Measurements from ENCODE around the gene GHDC. TPM values are rescaled to one million over a fixed set of nuclear protein-coding genes. Genes with fewer than 3 reads are reported as not detected.

GHDC gene
- total and polyA plus RNA-seq, 9 donors: 9.2 to 40.1 (median 30.4) TPM

DNA sequence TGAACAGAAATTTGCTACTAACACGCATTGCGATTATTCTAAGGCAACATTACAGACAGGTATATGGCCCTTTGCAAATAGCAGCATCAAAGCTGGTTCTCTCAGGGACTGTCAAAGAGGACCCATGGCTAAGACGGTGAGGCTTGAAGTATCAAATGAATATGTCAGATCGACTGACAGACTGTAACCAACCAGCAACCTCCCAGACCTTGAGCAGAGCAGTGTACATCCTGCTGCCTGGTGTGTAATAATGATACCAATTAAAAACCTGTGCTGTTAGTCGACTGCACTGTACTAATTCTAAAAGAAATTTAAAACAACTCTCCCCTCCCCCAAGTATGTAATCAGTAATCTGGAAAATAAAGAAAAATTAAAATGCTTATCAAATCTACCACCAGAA lies 35.9 kb upstream of the GHDC start:
- no peaks in the 10 kb centered on the region for H3K36me3 ChIP-seq
- H3K27me3 ChIP-seq: no peaks in the 10 kb centered on the region
- WGBS, 3 donors: 70 to 77% (median 75%) methylated on average over 5 of the region's 5 CpGs
- intact Hi-C loops (cut with DNase I): no loop called here
- peaks cover 16% of the 10 kb centered on the region for H3K4me1 ChIP-seq (ENCODE audit: insufficient read depth)
- DNase-seq: no peak
- no peak overlapping the region for H3K4me3 ChIP-seq
- H3K9me3 ChIP-seq: no peaks in the 10 kb centered on the region
- H3K27ac ChIP-seq: no peak overlapping the region
- TF ChIP-seq, protein P1, sequence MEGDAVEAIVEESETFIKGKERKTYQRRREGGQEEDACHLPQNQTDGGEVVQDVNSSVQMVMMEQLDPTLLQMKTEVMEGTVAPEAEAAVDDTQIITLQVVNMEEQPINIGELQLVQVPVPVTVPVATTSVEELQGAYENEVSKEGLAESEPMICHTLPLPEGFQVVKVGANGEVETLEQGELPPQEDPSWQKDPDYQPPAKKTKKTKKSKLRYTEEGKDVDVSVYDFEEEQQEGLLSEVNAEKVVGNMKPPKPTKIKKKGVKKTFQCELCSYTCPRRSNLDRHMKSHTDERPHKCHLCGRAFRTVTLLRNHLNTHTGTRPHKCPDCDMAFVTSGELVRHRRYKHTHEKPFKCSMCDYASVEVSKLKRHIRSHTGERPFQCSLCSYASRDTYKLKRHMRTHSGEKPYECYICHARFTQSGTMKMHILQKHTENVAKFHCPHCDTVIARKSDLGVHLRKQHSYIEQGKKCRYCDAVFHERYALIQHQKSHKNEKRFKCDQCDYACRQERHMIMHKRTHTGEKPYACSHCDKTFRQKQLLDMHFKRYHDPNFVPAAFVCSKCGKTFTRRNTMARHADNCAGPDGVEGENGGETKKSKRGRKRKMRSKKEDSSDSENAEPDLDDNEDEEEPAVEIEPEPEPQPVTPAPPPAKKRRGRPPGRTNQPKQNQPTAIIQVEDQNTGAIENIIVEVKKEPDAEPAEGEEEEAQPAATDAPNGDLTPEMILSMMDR (IDR thresholded peaks at IDR 0.05): no peak
- no peak for TF ChIP-seq POLR2A (IDR thresholded peaks at IDR 0.05)
- no peak for TF ChIP-seq EP300 (IDR thresholded peaks at IDR 0.05)

DNA sequence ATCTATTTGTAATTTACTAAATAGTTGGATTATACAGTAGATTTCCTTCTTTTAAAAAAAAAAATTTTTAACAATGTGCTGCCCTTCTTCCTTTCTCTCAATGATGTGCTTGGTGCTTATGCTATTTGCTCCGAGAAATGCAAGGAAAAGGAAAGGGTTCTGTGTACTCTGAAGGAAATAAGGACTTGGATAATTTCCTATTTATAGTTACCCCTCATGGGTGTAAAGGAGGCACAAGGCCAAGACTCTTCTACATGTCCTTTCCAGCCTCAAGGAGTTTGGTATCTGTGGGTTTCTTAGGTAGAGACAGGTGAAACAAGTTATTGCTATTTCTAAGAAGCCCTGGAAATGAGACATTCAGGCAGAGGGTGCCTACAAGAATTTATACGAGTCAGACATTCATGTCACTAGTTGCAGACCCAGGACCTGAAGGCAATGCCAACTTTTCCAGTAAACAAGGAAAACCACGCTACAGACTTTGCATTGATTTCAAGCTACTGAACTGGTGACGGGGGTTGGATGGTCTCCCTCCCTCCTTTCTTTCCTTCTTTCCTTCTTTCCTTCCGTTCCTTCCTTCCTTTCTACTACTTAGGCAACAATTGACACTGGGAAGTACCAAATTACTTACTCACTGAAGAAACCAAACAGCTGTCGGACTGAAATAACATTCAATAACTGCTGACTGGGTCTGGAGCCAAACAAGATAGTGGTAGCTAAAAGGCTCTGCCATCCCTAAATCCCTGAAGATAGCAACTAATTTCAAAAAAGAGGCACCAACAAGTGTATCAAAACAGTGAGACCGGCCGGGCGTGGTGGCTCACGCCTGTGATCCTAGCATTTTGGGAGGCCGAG lies 33.8 kb upstream of the GHDC start:
- no peaks in the 10 kb centered on the region for H3K9me3 ChIP-seq
- 24 to 50% (median 35%) methylated on average over 11 of the region's 11 CpGs for WGBS, 3 donors
- peak overlapping the region in 1 of 2 donors; percentile 44 for H3K27ac ChIP-seq
- peaks cover 10% of the 10 kb centered on the region for H3K4me1 ChIP-seq (ENCODE audit: insufficient read depth)
- no peaks in the 10 kb centered on the region for H3K36me3 ChIP-seq
- intact Hi-C loops (cut with DNase I): no loop called here
- DNase-seq: no peak
- no peak overlapping the region for H3K4me3 ChIP-seq
- H3K27me3 ChIP-seq: no peaks in the 10 kb centered on the region
- TF ChIP-seq EP300 (IDR thresholded peaks at IDR 0.05) (no peak), POLR2A (IDR thresholded peaks at IDR 0.05) (no peak)
- TF ChIP-seq, protein P1 (IDR thresholded peaks at IDR 0.05): no peak

DNA sequence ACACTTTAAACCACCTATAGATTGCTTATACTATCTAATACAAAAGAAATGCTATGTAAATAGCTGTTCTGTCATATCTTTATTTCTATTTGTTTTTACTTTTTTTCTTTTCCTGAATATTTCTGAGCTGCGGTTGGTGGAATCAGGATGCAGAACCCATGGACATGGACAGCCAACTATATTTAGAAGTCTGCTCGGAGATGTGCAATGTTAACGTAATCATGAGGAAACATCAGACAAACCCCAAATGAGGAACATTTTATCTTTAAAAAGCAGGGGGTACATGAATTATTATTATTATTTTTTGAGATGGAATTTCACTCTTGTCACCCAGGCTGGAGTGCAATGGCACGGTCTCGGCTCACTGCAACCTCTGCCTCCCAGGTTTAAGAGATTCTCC lies 31.4 kb upstream of the GHDC start:
- DNase-seq: no peak
- WGBS, 3 donors: 89 to 97% (median 96%) methylated on average over 5 of the region's 5 CpGs
- no peaks in the 10 kb centered on the region for H3K27me3 ChIP-seq
- TF ChIP-seq EP300 (IDR thresholded peaks at IDR 0.05): no peak
- no peak for TF ChIP-seq POLR2A (IDR thresholded peaks at IDR 0.05)
- TF ChIP-seq, protein P1 (IDR thresholded peaks at IDR 0.05): no peak
- H3K27ac ChIP-seq: no peak overlapping the region
- H3K4me3 ChIP-seq: no peak overlapping the region
- no peaks in the 10 kb centered on the region for H3K36me3 ChIP-seq
- intact Hi-C loops (cut with DNase I): no loop called here
- no peaks in the 10 kb centered on the region for H3K9me3 ChIP-seq
- H3K4me1 ChIP-seq (ENCODE audit: insufficient read depth): peaks cover 10% of the 10 kb centered on the region

DNA sequence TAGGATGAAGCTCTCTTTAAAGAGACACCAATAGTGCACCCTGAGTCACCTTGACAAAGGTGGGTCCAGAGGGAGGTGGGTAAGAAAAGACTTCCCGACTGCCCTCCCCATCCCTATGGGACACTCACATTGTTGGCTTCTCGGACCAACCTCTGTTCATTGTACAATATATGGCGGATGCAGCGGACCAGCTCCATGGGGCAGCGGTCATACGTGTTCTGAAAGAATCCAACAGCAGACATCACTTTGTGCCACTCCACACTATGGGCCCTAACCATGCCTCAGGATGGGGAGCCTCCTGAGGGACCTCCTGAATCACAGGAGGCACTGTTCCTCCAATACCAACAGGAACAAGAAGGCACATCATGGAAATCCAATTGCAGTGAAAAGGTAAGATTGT lies 30.4 kb upstream of the GHDC start:
- H3K36me3 ChIP-seq: no peaks in the 10 kb centered on the region
- 94 to 97% (median 96%) methylated on average over 6 of the region's 6 CpGs for WGBS, 3 donors

More for the DNA sequence above, 30.4 kb upstream of the GHDC start:
- peaks cover 10% of the 10 kb centered on the region for H3K4me1 ChIP-seq (ENCODE audit: insufficient read depth)
- TF ChIP-seq POLR2A (IDR thresholded peaks at IDR 0.05) (no peak), EP300 (IDR thresholded peaks at IDR 0.05) (no peak)
- TF ChIP-seq, protein P1 (IDR thresholded peaks at IDR 0.05): no peak
- no peak overlapping the region for H3K4me3 ChIP-seq
- H3K27ac ChIP-seq: no peak overlapping the region
- no peak for DNase-seq
- no peaks in the 10 kb centered on the region for H3K27me3 ChIP-seq
- intact Hi-C loops (cut with DNase I): no loop called here
- H3K9me3 ChIP-seq: no peaks in the 10 kb centered on the region
